ENCODE data around the gene GRM8. TPM values are rescaled to one million over a fixed set of nuclear protein-coding genes. Genes with fewer than 3 reads are reported as not detected.

Gene GRM8
- total and polyA plus RNA-seq, 4 donors: 0.28 to 4.9 (median 2.8) TPM

DNA sequence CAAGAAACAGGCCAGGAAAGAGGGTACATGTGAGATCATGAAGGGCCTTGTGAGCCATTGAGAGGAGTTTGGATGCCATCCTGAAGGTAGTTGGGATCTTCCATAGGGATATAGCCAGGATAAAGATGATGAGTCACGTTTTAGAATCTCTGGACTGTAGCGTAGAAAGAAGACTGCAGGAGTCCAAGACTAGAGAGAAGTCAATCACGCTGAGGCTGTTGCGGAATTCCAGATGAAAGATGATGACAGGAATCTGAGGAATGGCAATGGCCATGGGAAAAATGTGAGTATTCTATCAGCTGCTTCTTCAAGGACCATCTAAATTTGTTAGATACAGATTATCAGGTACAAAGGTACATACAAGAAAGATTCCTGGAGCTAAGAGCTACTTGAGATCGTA, 711.3 kb downstream of the GRM8 start:
- Histone ChIP-seq H3K27ac (ENCODE audit: low read depth in 1 of 2, low read length in 2 of 2) (no peak overlapping the region), H3K36me3 (ENCODE audit: control insufficient read depth in 4 of 4, insufficient read depth in 3 of 4, low read depth in 1 of 4, low read length in 3 of 4) (no peaks in the 10 kb centered on the region), H3K4me3 (ENCODE audit: low read depth in 1 of 3, low read length in 3 of 3) (no peak overlapping the region), H3K9me3 (ENCODE audit: control insufficient read depth in 4 of 4, low read length in 3 of 4) (no peaks in the 10 kb centered on the region), H3K4me1 (ENCODE audit: control insufficient read depth in 4 of 4, insufficient read depth in 4 of 4, low read length in 3 of 4) (no peaks in the 10 kb centered on the region), H3K27me3 (ENCODE audit: control insufficient read depth in 4 of 4, insufficient read depth in 4 of 4, low read length in 3 of 4) (no peaks in the 10 kb centered on the region), H3K9ac (ENCODE audit: low read depth in 1 of 2, low read length in 2 of 2) (no peak overlapping the region)
- DNase-seq (ENCODE audit: low spot score): no peak
- 91% methylated on average over 5 of the region's 5 CpGs for WGBS
- TF ChIP-seq GABPA (IDR thresholded peaks at IDR 0.05 in 1 of 2, conservative IDR thresholded peaks at IDR 0.05 in 1 of 2): no peak
- TF ChIP-seq ATF3 (IDR thresholded peaks at IDR 0.05): no peak
- TF ChIP-seq EGR1 (IDR thresholded peaks at IDR 0.05; ENCODE audit: low read depth in 2 of 2): no peak
- TF ChIP-seq, protein P1, sequence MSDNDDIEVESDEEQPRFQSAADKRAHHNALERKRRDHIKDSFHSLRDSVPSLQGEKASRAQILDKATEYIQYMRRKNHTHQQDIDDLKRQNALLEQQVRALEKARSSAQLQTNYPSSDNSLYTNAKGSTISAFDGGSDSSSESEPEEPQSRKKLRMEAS (IDR thresholded peaks at IDR 0.05): no peak
- no peak for TF ChIP-seq HNF4A (conservative IDR thresholded peaks at IDR 0.05)
- TF ChIP-seq SP1 (IDR thresholded peaks at IDR 0.05): no peak
- TF ChIP-seq RAD21 (IDR thresholded peaks at IDR 0.05): no peak

GRCh38 chr7:126535176-126535575, 717.6 kb downstream of the GRM8 start:
- no peak overlapping the region for H3K4me3 ChIP-seq (ENCODE audit: low read depth in 1 of 3, low read length in 3 of 3)
- WGBS: 80% methylated on average over 5 of the region's 5 CpGs

GRCh38 chr7:126533715-126534114, 719.0 kb downstream of the GRM8 start:
- H3K4me3 ChIP-seq (ENCODE audit: low read depth in 1 of 3, low read length in 3 of 3): no peak overlapping the region
- no peak for TF ChIP-seq EGR1 (IDR thresholded peaks at IDR 0.05; ENCODE audit: low read depth in 2 of 2)
- TF ChIP-seq GABPA (IDR thresholded peaks at IDR 0.05 in 1 of 2, conservative IDR thresholded peaks at IDR 0.05 in 1 of 2): no peak
- no peak for TF ChIP-seq RXRA (IDR thresholded peaks at IDR 0.05)
- TF ChIP-seq, protein P1 (IDR thresholded peaks at IDR 0.05): no peak
- TF ChIP-seq TAF1 (conservative IDR thresholded peaks at IDR 0.05): no peak
- TF ChIP-seq ATF3 (IDR thresholded peaks at IDR 0.05): no peak
- DNase-seq (ENCODE audit: low spot score): no peak
- no peak overlapping the region for H3K27ac ChIP-seq (ENCODE audit: low read depth in 1 of 2, low read length in 2 of 2)
- no peaks in the 10 kb centered on the region for H3K36me3 ChIP-seq (ENCODE audit: control insufficient read depth in 4 of 4, insufficient read depth in 3 of 4, low read depth in 1 of 4, low read length in 3 of 4)
- no peaks in the 10 kb centered on the region for H3K9me3 ChIP-seq (ENCODE audit: control insufficient read depth in 4 of 4, low read length in 3 of 4)
- no peaks in the 10 kb centered on the region for H3K27me3 ChIP-seq (ENCODE audit: control insufficient read depth in 4 of 4, insufficient read depth in 4 of 4, low read length in 3 of 4)
- H3K9ac ChIP-seq (ENCODE audit: low read depth in 1 of 2, low read length in 2 of 2): no peak overlapping the region
- no peaks in the 10 kb centered on the region for H3K4me1 ChIP-seq (ENCODE audit: control insufficient read depth in 4 of 4, insufficient read depth in 4 of 4, low read length in 3 of 4)
- WGBS: 89% methylated on average over 7 of the region's 7 CpGs

More at GRCh38 chr7:126535176-126535575, 717.6 kb downstream of the GRM8 start:
- Histone ChIP-seq H3K36me3 (ENCODE audit: control insufficient read depth in 4 of 4, insufficient read depth in 3 of 4, low read depth in 1 of 4, low read length in 3 of 4) (no peaks in the 10 kb centered on the region), H3K27ac (ENCODE audit: low read depth in 1 of 2, low read length in 2 of 2) (no peak overlapping the region), H3K9me3 (ENCODE audit: control insufficient read depth in 4 of 4, low read length in 3 of 4) (no peaks in the 10 kb centered on the region), H3K27me3 (ENCODE audit: control insufficient read depth in 4 of 4, insufficient read depth in 4 of 4, low read length in 3 of 4) (no peaks in the 10 kb centered on the region), H3K4me1 (ENCODE audit: control insufficient read depth in 4 of 4, insufficient read depth in 4 of 4, low read length in 3 of 4) (no peaks in the 10 kb centered on the region), H3K9ac (ENCODE audit: low read depth in 1 of 2, low read length in 2 of 2) (no peak overlapping the region)
- no peak for DNase-seq (ENCODE audit: low spot score)
- TF ChIP-seq YY1 (IDR thresholded peaks at IDR 0.05) (no peak), GABPA (IDR thresholded peaks at IDR 0.05 in 1 of 2, conservative IDR thresholded peaks at IDR 0.05 in 1 of 2) (no peak), FOXA2 (IDR thresholded peaks at IDR 0.05) (no peak), NR2F2 (IDR thresholded peaks at IDR 0.05) (no peak), HNF4G (IDR thresholded peaks at IDR 0.05) (no peak), RAD21 (IDR thresholded peaks at IDR 0.05) (no peak), JUND (IDR thresholded peaks at IDR 0.05) (no peak), SP1 (IDR thresholded peaks at IDR 0.05) (no peak), RXRA (IDR thresholded peaks at IDR 0.05) (no peak), ATF3 (IDR thresholded peaks at IDR 0.05) (no peak), TAF1 (conservative IDR thresholded peaks at IDR 0.05) (no peak)
- TF ChIP-seq, protein P1 (IDR thresholded peaks at IDR 0.05): no peak
- TF ChIP-seq, protein P2, sequence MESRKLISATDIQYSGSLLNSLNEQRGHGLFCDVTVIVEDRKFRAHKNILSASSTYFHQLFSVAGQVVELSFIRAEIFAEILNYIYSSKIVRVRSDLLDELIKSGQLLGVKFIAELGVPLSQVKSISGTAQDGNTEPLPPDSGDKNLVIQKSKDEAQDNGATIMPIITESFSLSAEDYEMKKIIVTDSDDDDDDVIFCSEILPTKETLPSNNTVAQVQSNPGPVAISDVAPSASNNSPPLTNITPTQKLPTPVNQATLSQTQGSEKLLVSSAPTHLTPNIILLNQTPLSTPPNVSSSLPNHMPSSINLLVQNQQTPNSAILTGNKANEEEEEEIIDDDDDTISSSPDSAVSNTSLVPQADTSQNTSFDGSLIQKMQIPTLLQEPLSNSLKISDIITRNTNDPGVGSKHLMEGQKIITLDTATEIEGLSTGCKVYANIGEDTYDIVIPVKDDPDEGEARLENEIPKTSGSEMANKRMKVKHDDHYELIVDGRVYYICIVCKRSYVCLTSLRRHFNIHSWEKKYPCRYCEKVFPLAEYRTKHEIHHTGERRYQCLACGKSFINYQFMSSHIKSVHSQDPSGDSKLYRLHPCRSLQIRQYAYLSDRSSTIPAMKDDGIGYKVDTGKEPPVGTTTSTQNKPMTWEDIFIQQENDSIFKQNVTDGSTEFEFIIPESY (IDR thresholded peaks at IDR 0.05): no peak
